NCI-H1092 (cell line): Measurements from ENCODE around the gene DDX24.
A peak's percentile ranks its signal among the peaks of the same experiment; 100 is the strongest.

Experiments used
- DNase-seq: peaks from one replicate; lab custom pipeline; 2025; lab: John Stamatoyannopoulos, UW

The DDX24 gene

GRCh38 chr14:94048691-94049624, 32.0 kb downstream of the DDX24 start:
- DNase-seq = peak; percentile 52

DNA sequence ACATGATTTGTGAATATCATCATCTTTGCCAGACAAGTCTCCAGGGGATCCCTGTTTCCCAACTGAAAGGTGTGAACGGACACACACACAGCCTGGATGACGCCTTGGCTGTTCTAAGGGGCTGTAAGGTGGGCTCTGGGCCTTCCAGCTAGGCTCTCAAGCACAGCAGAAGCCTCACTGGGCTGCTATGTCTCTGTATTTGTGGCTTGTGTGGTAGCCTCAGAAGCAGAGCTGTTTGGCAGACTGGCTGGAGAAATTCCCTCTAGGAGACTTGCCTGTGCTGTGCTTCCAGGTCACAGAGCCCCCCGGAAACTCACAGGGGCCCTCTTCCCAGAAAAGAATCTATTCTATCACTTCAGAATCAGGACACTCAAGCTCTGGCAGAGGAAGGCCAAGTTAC, 33.4 kb downstream of the DDX24 start:
- no peak for DNase-seq

GRCh38 chr14:94046696-94047250, 34.2 kb downstream of the DDX24 start:
- DNase-seq = no peak

- no peak for DNase-seq
These were observed 35.2 kb downstream of the DDX24 start for GRCh38 chr14:94045563-94046345.

- DNase-seq = no peak
These were observed 35.9 kb downstream of the DDX24 start for GRCh38 chr14:94045101-94045500.

- no peak for DNase-seq
These were observed 36.4 kb downstream of the DDX24 start for GRCh38 chr14:94044476-94045091.

DNA sequence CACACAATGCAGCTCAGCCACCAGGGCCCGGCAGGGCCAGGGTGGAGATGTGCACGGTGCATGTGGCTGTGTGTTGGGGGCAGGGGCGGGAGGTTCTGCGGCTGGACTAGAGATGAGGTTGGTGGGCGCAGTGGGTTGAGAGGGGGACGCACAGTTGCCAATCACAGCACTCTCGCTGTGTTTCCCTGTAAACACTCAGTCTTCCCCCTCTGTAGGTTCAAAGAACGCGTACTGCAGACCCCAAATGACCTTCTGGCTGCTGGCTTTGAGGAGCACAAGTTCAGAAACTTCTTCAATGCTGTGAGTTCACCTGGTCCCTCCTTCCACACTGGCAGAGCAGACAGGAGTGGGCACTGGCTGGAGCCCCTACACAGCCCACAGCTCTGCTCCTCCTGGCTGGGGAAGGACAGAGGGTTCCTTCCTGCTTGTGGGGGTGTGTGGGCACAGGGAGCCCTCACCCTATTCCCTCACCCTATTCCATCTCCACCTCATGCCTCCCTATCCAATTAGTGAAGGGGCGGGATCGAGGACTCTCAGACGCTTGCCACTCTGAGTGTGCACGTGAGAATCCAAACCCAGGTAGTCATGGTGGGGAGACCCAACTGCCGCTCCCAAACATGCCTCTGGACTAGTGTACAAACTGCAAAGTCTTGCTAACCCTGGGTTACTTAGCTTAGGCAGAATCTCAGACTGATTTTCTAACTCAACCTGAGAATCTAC, 37.1 kb downstream of the DDX24 start:
- no peak for DNase-seq

- no peak for DNase-seq
These were observed 37.8 kb downstream of the DDX24 start for GRCh38 chr14:94043111-94043755.

DNA sequence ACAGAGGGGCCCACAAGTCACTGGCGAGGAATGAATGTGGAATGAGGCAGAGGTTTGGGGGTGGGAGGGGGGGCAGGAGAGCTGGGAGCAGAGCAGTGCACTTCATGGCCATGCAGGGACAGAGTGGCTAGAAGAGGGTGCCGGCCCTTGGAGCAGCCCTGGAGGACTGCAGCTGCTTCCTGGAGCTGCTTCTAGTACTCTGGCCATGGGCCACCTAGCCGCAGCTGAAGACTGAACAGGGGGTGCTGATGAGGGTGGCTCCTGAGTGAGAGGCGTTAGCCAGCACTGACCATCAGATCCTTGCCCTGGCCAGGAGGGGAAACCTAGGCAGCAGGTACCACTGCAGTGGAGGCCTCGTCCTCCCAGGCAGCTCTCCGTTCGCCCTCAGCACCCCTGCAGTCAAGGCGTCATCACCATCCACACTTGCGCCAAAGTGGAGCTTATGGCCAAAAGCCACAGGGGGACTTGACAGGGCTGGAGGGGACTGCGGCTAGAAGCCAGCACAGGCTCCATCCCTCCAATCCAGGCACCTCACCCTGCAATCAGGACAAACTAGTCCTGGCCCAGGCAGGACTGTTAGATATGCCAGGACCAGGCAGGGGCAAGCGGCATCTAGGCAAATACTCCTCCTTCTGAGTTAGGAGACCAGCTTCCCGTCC, 38.4 kb downstream of the DDX24 start:
- DNase-seq = no peak

GRCh38 chr14:94041551-94042346, 39.3 kb downstream of the DDX24 start:
- DNase-seq = no peak

DNA sequence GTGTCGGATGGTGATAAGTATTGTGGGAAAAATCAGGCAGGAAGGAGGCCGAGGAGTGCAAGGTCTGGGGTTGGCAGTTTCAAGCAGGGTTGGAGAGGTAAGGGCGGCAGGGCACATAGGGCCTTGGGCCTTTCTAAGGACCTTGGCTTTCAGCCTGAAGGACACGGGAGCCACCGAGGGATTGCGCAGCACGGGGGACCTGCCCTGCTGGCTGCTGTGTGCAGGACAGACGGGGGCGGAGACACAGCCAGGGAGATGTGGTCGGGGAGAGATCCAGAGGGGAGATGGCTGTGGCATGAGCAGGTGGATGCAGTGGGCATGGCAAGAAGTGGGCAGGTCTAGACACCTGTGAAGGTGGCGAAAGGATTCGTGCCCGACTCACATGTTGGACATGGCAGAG, 40.2 kb downstream of the DDX24 start:
- no peak for DNase-seq

DNA sequence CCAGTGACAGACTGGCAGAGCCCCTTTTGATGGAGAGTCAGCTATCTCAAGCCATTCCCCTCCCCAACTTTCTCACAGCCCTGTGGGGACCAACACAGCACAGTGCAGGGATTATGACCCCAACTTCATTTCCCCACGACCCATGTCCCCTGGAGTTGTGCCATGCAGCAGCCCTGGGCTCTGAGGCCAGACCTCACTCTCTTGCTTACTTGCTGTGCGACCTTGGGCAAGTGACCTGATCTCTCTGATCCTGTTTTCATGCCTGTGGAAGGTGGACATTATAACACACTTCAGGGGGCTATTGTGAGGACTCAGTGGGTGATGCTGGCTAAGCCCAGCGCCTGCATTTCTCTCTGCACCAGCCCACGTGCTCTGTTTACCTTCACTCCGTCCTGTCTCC, 40.8 kb downstream of the DDX24 start:
- DNase-seq = no peak

GRCh38 chr14:94038921-94039629, 41.9 kb downstream of the DDX24 start:
- DNase-seq = no peak

- DNase-seq = no peak
These were observed 42.5 kb downstream of the DDX24 start for GRCh38 chr14:94038510-94038909.

DNA sequence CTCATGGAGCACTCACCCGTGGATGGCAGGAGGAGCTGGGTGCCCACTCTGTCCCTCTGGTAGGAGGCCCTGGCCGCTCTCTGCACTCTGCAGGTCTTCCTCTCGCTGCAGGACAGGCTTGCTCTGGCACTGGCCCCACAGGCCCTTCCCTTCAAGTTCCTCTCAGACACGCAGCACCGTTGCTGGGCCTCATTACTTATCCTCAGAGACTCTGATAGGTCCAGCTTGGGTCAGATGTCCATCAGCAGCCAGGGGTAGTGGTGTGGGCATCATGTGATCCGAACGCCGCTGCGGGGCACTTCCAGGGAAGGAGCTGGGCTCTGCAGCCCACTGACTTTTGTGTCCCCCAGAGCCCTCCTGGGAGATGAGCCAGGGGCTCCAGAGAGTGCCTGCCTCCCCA, 43.0 kb downstream of the DDX24 start:
- DNase-seq = no peak

DNA sequence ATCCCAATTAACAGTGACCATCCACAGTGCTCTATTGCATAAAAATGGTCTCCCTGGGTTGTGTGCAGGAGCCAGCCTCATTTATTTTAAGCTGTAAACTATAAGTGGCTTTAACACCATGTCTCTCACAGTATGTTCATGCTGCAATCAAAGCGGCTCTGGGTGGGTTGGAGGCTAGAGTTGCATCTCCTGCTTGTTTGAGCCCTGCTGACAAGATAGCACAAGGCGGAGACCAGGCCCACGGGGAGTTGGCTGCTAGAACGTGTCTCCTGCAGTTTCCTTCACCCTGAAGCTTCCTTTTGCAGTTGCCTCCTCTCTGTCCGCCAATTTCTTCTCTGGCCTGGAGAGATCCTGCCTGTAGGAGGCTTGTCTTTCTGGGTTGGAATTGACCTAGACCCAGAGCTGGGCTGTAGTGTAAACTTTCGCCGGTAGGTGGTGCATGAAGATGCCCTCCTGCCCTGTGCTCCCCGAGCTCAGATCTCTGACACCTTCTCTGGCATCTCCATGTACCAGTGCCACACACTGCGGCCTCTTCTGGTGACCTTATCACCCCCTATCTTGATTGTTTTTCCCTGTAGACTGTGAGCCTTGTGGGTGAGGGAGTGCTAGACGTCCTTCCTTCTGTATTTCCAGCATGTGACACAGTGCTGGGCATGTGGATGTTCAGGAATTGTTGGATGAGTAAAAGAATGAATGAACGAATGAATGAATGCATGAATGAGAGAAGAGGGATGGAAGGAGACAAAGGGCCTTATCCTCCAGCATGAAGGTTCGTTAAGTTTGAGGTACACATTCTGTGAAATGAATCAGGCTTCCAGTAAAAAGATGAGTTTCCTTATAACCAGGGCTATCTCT, 44.5 kb downstream of the DDX24 start:
- DNase-seq = no peak

DNA sequence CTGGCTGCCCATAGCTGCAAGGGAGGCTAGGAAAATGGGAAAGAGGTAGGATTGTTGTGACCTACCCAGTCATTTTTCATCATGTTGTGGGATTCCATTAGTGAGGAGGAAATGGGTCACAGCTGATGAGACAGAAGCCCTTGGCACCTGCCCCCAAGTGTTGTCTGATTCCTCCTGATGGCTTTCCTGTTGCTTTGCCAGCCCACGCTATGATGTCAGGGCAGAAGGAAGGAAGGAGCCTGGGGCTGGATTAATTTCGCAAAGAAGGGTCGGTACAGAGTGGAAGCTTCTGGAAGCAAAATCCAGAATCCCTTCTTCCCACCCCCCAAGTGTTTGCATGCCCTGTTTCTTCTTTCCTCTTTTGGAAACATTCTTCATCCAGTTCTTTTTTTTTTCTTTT, 46.1 kb downstream of the DDX24 start:
- DNase-seq = no peak

GRCh38 chr14:94031883-94032279, 49.1 kb downstream of the DDX24 start:
- DNase-seq = no peak
